ENCODE data around the gene WDR45B. TPM values are rescaled to one million over a fixed set of nuclear protein-coding genes. Genes with fewer than 3 reads are reported as not detected.

WDR45B gene
- total RNA-seq, 2 donors from 2014 or later: 50.0 to 55.7 TPM

DNA sequence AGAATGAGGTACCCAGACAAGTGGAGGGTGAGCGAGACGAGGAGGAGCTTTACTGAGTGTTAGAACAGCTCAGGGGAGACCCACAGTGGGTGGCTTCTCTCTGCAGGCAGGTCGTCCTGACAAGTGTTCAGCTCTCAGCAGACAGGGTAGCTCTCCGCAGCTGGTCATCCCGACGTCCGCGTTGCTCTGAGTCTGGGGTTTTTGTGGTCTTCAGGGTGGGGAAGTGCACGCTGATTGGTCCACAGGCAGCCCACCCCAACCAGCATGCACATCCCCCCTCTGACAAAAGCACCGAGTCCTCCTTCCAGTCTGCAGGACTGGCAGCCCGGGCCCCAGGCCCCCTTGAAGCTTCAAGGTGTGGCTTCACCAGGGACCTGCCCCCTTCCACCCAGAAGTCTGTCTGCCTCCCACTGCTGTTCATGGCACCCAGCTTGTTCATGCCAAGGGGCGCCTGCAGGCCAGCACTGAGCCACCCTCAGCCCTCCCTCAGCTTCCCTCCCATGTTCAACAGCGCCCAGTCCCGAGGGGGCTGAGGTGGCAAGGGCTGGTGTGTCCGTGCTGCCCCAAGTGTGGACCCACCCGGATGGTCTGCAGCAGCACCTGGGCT, 19.9 kb upstream of the WDR45B start:
- peaks cover 0 to 6% of the 10 kb centered on the region in 2 donors for H3K4me1 ChIP-seq (ENCODE audit: control insufficient read depth in 1 of 2, low read depth in 2 of 2)
- no peak overlapping the region for H3K4me3 ChIP-seq
- no peaks in the 10 kb centered on the region for H3K27me3 ChIP-seq (replicated peaks; ENCODE audit: insufficient read depth)
- ATAC-seq (ENCODE audit: insufficient number of reproducible peaks, low FRiP score, low read depth): no peak
- TF ChIP-seq, protein P1, sequence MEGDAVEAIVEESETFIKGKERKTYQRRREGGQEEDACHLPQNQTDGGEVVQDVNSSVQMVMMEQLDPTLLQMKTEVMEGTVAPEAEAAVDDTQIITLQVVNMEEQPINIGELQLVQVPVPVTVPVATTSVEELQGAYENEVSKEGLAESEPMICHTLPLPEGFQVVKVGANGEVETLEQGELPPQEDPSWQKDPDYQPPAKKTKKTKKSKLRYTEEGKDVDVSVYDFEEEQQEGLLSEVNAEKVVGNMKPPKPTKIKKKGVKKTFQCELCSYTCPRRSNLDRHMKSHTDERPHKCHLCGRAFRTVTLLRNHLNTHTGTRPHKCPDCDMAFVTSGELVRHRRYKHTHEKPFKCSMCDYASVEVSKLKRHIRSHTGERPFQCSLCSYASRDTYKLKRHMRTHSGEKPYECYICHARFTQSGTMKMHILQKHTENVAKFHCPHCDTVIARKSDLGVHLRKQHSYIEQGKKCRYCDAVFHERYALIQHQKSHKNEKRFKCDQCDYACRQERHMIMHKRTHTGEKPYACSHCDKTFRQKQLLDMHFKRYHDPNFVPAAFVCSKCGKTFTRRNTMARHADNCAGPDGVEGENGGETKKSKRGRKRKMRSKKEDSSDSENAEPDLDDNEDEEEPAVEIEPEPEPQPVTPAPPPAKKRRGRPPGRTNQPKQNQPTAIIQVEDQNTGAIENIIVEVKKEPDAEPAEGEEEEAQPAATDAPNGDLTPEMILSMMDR (IDR thresholded peaks at IDR 0.05): no peak
- H3K27ac ChIP-seq: no peak overlapping the region
- DNase-seq (ENCODE audit: low spot score): no peak
- H3K36me3 ChIP-seq: no peaks in the 10 kb centered on the region
- H3K9me3 ChIP-seq: no peaks in the 10 kb centered on the region

- H3K27me3 ChIP-seq (replicated peaks; ENCODE audit: insufficient read depth): no peaks in the 10 kb centered on the region
- ATAC-seq (ENCODE audit: insufficient number of reproducible peaks, low FRiP score, low read depth) (no peak), DNase-seq (ENCODE audit: low spot score) (no peak)
- H3K4me1 ChIP-seq (ENCODE audit: control insufficient read depth in 1 of 2, low read depth in 2 of 2): peaks cover 0 to 6% of the 10 kb centered on the region in 2 donors
- no peak overlapping the region for H3K4me3 ChIP-seq
- TF ChIP-seq, protein P1 (IDR thresholded peaks at IDR 0.05): no peak
- H3K27ac ChIP-seq: no peak overlapping the region
- H3K36me3 ChIP-seq: no peaks in the 10 kb centered on the region
- H3K9me3 ChIP-seq: no peaks in the 10 kb centered on the region
Observed at GRCh38 chr17:82667668-82668000, 19.4 kb upstream of the WDR45B start.

DNA sequence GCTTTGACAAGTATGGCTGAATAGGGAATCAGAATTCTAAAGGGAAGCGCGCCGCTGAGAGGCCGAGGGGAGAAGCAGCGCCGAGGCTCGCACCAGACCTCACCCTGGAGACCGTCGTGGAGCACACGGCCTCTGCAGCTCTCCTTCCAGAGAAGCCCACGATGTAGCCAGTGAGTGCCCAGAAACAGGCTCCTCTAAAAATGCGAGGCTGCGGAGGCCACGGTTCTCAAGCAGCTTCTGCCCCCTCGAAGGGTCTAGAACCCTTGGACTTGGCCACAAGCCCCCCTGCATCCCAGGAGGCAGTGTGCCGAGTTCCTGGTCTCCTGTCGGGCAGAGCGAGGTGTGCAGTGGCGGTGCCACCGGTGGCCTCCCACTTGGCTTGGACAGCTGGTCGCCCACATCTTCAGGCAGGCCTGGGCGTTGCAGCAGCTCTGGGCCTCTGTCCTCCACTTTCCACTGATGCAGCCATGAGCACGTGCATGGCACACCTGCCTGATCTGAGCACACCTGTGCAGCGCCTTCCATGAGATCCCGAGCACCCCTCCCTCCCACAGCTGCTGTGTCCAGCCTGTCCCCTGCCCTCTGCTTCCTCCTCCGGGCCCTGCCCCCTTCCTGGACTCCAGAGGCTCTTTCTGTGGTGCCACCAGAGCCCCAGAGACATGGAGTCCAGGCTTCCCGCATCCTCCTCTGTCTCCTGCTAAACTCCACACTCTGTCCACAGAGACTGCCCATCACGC, 18.9 kb upstream of the WDR45B start:
- peaks cover 0 to 6% of the 10 kb centered on the region in 2 donors for H3K4me1 ChIP-seq (ENCODE audit: control insufficient read depth in 1 of 2, low read depth in 2 of 2)
- H3K27me3 ChIP-seq (replicated peaks; ENCODE audit: insufficient read depth): no peaks in the 10 kb centered on the region
- no peaks in the 10 kb centered on the region for H3K9me3 ChIP-seq
- TF ChIP-seq, protein P1 (IDR thresholded peaks at IDR 0.05): no peak
- peaks cover 1% of the 10 kb centered on the region for H3K36me3 ChIP-seq
- no peak overlapping the region for H3K27ac ChIP-seq
- ATAC-seq (ENCODE audit: insufficient number of reproducible peaks, low FRiP score, low read depth): no peak
- no peak overlapping the region for H3K4me3 ChIP-seq
- DNase-seq (ENCODE audit: low spot score): no peak

DNA sequence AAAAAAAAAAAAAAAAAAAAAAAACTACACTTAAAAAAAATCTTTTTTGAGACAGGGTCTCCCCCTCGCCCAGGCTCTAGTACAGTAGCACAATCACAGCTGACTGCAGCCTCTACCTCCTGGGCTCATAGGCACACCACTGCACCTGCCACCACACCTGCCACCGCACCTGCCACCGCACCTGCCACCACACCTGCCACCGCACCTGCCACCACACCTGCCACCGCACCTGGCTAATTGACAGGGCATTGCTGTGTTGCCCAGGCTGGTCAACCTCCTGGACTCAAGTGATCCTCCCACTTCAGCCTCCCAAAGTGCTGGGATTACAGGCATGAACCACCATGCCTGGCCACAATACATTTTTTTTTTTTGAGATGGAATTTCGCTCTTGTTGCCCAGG, 17.6 kb upstream of the WDR45B start:
- H3K4me3 ChIP-seq: no peak overlapping the region
- DNase-seq (ENCODE audit: low spot score): no peak
- ATAC-seq (ENCODE audit: insufficient number of reproducible peaks, low FRiP score, low read depth): no peak
- H3K4me1 ChIP-seq (ENCODE audit: control insufficient read depth in 1 of 2, low read depth in 2 of 2): peaks cover 0 to 6% of the 10 kb centered on the region in 2 donors
- H3K27ac ChIP-seq: no peak overlapping the region
- H3K27me3 ChIP-seq (replicated peaks; ENCODE audit: insufficient read depth): no peaks in the 10 kb centered on the region
- TF ChIP-seq, protein P1 (IDR thresholded peaks at IDR 0.05): no peak
- H3K36me3 ChIP-seq: peaks cover 4% of the 10 kb centered on the region
- no peaks in the 10 kb centered on the region for H3K9me3 ChIP-seq

DNA sequence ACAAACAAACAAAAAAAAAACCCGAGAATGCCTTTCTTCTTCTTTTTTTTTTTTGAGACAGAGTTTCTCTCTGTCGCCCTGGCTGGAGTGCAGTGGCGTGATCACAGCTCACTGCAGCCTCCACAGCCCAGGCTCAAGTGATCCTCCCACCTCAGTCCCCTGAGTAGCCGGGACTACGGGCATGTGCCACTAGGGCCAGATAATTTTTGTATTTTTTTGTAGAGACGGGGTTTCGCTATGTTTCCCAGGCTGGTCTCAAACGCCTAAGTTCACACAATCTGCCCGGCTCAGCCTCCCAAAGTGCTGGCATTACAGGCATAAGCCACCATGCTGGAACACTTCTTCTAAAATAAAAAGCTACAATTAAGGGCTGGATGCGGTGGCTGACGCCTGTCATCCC, 17.0 kb upstream of the WDR45B start:
- Histone ChIP-seq H3K36me3 (peaks cover 4% of the 10 kb centered on the region), H3K27me3 (replicated peaks; ENCODE audit: insufficient read depth) (no peaks in the 10 kb centered on the region), H3K4me1 (ENCODE audit: control insufficient read depth in 1 of 2, low read depth in 2 of 2) (peaks cover 0 to 6% of the 10 kb centered on the region in 2 donors), H3K4me3 (no peak overlapping the region), H3K27ac (no peak overlapping the region), H3K9me3 (no peaks in the 10 kb centered on the region)
- TF ChIP-seq, protein P1 (IDR thresholded peaks at IDR 0.05): no peak
- DNase-seq (ENCODE audit: low spot score) (no peak), ATAC-seq (ENCODE audit: insufficient number of reproducible peaks, low FRiP score, low read depth) (no peak)
